EH (cell line): ENCODE results near the gene ABHD14A.

Experiments used
- DNase-seq: peaks from one replicate; pipeline ENCODE4 v3.0.0-alpha.2; 2015; ENCODE audit warnings: low read depth

ABHD14A gene

DNA sequence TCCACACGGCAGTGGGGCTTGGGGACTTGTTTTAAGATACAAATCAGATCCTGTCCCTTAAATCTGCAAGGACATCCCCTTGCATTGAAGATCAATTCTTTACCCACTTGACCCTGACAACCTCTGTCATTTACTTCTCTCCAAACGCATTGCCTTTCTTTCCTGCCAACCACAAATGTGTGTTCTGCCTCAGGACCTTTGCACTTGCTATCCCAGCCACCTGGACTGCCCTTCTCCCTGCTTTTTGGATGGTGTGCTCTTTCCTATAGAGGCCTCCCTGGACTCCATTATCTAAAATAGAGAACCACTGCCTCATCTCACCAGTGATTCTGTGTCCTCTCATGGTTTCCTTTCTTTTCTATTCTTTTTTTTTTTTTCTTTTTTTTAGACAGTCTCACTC lies 22.3 kb downstream of the ABHD14A start:
- DNase-seq, result no peak

DNA sequence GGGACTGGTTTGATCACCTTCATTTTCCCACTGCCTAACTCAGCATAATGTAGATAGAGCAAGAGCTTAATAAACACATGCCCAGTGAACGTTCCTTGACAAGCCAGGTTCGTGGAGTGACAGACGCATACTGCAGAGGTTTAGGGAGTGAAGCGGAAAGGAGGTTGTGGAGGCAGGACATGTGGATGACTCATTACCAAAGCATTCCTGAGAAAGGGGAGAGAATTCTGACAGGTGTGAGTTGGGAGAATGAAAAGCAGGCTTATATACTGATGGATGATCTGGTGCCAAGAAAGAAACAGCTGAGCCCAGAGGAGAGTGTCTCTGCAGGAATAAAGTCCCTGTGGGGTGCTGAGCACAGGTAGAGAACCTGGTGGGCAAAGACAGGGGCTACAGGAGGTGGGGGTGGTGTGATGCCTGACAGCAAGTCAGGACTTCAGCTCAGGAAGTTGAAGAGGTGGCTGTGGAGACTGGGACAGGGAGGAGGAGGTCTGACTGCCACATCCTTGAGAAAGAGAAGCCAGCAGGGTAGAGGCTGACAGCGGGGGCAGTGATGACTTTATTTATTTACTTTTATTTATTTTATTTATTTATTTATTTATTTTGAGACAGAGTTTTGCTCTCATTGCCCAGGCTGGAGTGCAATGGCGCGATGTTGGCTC lies 23.2 kb downstream of the ABHD14A start:
- no peak for DNase-seq

DNA sequence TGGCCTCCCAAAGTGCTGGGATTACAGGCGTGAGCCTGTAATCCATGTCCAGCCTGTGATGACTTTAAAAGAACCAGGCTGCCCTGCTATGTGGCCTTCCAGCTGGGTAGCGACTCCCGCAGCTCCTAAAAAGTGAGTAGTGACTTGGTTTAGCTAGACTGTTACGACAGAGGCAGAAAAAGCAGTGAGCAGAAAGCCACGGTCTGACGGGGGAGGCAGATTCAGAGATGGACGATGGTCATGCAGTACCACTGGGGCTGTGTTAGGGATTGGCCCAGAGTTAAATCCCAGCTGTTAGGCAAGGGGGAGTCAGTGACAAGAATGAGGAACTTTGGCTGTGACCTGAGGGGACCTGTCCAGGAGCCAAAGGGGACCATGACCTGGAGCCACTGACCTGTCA lies 23.9 kb downstream of the ABHD14A start:
- DNase-seq, result no peak

DNA sequence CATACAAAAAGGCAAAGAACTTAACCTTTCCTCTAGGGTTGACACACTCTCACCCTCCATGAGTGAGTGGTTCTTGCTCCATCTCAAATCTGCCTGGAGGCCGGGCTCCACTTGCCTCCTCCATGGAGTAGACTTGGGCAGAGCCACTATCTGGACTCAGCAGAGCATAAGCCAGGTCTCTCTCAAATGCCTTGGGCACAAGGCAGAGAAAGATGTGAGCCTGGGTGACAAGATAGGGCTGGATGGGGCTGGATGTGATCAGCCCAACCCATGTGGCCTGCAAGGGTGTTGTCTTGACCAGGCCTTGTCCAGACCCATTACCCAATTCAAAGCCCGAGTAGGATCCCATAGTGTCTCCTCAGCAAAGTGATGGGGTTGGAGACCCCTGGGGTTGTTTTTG lies 25.0 kb downstream of the ABHD14A start:
- DNase-seq, result no peak

DNA sequence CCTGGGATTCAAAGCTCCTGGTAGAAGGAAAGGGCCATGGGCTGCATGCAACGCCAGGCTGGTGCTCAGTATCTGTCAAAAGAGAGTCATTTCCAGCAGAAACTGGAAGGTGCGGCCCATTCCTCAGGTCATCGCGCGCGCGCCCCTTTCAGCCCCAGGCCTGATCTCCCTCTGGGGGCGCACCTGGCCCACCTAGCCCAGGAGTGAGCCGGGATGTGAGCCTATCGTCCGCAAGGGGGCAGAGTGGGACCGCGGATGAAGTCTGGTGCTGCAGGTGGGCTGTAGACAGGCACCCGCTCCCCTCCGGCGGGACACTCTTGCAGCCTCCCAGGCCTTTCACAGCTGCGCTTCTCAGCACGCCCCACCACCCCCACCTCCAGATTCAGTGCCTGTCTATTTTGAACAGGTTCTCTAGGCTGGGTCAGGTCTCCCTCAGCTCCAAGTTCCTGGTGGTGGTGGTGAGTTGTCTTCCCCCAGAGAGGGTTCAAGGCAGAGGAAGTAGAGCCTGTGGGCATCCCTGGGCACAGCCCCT lies 26.6 kb downstream of the ABHD14A start:
- peak; percentile 69 for DNase-seq

DNA sequence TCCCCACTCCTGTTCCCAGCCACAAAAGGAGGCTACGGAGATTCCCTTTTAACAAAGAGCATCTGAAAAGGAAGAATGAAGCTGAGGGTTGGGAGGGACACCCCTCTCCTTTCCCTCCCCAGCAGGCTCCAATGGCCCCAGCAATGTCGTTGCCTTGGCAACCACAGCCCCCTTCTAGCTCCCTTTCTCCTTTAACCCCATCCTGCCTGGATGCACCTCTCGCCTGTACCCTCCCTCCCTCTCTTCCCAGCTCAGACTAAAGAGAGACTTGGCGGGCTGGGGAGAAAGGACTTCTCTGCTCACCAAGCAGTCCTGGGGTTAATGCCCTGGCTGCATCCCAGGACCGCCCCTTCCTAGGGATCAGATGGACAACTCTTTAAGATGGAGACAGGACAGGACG lies 27.9 kb downstream of the ABHD14A start:
- no peak for DNase-seq

DNA sequence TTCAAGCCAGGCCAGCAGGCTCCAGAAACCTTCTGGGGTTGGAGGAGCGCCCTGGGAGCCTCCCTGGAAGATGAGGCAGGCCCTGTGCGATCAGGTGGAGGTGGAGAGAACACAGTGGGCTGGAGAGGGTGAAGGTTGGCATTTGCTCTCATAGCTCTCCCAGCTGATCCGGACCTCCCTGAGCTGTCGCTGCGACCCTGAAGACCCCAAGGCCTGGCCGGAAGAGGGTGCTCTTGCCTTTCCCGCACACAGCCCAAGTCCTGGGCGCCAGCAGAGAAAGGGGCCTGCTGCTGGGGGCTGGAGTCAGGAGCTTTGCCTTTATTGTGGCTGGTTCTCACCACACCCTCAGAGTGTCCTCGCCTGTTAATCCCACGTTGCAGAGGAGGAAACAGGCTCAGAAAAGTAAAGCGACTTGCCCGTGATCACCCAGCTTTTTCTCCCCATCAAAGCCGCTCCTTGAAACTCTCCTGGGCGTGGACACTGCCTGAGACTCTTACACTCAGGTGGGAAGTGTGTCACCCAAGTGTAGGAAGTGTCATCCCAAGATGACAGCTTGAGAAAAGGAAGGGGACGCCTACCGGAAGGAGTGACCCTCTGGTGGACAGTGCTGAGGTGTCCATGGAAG lies 29.4 kb downstream of the ABHD14A start:
- peak; percentile 70 for DNase-seq

DNA sequence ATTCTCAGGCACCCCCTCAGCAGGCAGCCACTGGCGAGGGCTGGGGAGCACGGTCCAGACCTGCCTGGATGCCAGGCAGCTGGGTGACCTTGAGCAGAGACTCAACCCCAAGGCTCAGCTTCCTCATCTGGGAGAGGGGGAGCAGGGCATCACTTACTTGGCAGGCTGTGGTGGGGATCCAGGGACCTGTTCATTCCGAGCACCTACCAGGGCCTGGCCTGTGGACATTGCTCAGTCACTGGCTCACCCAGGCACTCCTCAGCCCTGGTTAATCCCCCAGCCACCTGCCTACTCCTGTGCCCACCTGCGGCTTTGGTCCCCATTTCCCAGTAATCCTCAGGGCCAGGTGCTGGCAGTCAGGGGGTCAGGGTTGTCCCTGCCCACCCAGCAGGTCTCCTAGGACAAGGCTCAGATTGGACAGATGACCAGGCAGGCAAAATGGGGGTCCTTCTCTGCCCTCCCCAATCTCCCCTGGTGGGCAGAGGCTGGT lies 30.1 kb downstream of the ABHD14A start:
- DNase-seq, result no peak

DNA sequence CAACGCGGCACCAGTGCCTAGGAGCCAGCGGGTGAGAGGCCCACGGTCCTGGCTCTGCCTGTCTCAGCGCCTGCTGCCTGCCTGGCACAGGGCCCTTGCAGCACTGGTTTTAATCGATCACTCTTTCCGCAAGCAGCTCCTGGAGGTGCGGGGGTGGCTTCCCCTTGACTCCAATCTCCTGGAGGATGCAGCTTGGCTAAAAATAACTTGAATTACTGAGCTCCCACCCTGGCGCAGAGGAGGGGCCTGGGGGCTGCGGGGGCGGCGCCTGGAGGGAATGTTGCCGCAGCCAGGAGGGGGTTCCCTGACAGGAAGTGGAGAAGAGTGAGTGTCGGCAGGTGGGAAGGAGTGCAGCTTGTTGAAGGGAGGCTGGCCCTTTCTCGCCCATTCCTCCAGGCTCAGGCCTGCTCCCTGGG lies 30.7 kb downstream of the ABHD14A start:
- DNase-seq, result peak; percentile 66

DNA sequence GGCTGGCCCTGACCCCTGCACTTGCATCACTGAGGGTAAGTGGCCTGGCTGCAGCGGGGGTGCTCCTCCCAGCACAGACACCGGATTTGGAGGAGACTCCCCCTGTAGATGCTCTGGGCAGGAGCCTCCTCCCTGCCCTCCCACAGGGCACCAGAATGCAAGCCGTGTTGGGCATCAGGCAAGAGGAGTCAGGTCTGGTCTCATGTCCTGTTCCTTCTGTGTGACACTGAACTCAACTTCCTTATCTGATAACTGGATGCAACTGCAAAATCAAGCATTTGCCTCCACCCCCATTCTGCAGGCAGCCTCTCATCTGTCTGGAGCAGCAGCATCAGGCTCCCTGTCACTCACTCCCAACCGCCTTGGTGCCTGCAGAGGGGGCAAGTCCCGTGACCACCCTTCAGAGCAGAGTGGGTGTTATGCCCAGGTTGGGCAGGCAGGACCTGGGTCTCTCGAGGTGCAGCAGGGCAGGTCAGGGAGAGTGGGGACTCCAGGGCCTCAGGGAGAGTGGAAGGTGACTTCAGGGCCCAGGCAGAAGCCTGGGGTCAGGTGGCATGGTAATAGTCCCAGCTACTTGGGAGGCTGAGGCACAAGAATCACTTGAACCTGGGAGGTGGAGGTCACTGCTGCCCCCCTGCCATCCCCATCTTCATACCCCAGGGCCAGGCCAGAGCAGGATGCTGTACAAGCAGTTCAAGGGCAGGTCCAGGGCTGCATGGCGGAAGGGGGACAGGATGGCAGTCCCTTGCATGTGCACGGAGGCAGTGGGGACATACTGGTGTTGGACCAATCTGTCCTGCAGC lies 31.4 kb downstream of the ABHD14A start:
- peak; percentile 33 for DNase-seq

DNA sequence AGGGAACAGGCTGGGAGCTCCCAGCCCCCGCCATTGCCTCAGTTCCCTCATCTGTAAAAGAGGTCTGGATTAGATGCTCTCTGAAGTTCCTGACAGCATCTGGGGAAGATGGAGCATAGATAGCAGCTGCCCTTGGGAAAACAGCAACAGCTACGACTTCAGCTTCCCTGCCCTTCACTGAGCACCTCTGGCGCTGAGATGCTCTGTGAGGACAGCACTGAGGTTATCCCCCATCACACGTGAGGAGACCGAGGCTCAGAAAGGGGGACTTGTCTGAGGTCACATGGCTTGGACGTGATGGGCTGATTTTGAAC lies 31.9 kb downstream of the ABHD14A start:
- DNase-seq, result no peak

DNA sequence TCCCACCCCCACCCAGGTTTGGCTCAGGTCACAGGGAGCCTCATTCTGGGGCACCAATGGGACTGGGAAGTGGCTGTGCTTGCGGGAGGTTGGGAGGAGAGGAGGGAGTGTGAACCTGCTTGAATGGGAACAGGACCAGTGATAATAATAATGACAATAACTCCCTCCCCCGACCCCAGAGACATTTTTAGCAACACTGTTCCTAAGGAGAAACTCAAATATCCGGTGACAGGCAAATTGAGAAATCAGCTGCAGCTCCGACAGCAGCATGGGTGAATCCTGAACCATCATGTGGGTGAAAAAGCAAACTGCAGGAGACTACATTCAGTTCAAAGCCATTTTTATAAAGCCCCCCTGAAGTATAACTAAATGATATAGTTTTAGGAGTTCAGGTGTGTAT lies 32.4 kb downstream of the ABHD14A start:
- no peak for DNase-seq

DNA sequence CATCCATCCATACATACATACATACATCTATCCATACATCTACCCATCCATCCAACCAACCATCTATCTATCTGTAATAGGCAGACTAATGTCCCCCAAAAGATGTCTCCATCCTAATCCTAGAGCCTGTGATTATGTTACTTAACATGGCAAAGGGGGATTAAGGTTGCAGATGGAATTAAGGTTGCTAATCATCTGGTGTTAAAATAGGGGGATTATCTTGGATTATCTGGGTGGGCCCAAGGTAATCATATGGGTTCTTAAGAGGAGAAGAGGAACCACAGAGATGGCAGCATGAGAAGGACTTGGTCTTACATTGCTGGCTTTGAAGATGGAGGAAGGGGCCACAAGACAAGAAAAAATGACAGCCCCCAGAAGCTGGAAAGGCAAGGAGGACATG lies 35.6 kb downstream of the ABHD14A start:
- DNase-seq, result no peak

DNA sequence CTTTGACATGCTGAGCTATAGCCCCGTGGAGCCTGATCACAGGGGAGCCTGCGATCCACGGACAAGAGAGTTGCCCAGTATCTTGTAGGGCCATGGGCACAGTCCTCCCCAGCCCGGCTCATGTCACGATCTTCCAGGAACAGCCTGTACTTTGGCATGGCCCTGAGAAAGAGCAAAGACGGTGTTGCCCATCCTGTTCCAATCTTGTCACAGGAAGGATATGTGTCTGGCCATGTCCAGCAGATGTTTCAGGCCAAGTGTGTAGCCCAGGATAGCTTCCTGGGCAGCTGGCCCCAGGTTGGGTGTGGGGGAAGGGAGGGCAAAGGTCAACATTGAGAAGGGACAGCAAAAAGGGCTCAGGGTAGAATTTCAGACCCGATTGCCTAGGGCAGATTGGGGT lies 37.8 kb downstream of the ABHD14A start:
- no peak for DNase-seq

DNA sequence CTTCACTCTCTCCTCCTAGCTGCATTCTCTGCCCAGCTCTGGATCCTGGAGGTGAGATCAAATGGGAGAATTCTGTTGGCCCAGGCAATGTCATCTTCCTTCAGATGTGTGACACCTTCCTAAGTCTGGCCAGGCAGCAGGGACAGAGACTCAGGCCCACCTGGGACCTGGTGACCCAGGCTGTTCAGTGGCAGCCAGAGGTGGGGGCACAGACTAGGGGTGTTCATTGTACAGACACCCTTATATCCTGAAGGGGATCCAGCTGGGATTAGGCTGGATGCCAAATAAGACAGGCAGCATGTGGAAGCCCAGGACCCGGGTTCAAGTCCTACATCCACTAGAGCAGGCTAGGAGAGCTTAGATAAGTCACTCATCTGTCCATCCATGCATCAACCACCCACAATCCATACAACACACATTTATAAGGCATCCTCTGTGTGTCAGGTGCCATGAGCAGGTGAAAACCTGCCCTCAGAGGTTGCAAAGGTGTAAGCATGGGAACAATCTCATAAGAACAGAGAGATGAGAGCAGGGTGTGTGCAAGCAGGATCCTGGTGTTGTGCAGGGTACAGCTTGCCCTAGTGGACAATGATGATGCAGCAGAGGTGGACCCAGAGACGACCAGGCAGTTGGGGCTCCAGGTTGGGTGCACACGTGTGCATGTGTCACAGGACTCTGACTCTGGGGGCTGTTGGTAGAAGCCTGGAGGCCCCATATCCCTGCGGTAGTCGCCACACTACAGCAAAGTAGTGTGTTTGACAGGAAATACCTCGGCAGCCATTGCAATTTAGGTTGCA lies 39.1 kb downstream of the ABHD14A start:
- DNase-seq, result no peak

DNA sequence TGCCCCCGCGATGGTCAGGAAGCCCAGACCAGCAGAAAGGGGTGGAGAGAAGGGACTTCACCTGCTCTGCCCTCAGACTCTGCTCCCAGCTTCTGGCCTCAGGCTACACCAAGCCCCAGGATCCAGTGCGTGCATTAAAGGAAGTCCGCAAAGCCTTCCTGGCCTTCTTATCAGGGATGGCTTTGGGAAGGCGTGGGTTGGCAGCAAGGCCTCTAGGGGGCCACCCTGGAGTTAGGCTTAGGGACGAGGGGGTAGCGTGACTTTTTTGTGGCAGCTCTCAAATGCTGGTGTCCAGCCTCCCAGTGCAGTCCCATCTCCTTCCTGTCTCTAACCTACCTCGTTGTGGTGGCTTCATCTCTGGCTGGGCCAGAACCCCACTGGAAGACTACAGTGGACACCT lies 39.7 kb downstream of the ABHD14A start:
- peak; percentile 42 for DNase-seq

DNA sequence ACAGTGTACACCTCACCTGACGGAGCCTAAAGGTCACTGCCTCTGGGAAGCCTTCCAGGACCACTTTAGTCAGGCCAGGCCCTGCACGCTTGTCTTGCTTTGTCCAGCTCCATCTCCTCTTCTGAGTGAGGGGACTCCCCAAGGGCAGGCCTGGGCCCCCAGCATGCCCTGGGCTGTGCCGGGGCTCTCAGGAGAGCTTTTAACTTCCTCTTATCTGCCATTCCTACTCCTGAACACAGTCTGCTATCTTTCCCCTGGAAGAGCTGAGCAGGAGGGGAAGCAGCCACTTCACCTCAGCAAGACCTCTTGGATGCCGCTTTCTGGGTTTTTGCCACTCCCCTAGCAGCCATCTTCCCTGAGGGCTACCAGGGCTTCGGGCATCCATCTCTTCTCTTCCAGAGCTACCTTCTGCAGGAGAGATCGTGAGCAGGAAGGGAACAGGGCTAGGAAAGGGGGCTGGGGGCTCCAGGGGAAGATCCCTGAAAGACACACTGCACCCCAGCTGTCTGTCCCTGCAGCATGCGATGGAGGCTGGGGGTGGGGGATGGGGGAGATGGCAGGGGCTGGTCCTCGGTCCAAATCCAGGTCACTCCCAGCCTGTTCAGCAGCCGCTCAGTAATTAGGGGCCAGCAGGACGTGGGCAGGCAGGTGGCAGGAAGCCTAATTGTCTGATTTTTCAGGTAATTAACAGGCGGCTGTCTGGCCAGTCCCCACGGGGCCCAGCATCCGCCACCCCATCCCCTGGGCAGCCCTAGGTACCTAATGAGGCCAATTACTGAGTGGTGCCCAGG lies 40.8 kb downstream of the ABHD14A start:
- no peak for DNase-seq

DNA sequence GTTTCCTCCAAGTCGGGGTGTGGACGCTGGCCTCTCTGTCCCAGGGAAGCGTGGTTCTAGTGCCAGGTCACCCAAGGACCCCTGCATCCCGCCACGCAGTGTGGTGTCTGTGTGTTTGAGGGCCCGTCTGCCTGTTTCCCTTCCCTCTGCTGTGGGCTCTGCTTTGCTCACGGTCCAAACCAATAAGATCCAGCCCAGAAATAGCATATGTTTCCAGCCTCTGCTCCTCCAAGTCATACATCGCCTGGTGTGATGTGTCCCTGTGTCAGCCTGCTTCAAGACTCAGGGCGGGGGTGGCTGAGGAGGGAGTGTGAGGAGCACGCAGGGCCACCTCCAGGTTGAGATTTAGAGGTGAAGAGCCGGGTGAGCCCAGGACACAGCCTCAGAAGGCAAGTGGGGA lies 42.7 kb downstream of the ABHD14A start:
- no peak for DNase-seq

DNA sequence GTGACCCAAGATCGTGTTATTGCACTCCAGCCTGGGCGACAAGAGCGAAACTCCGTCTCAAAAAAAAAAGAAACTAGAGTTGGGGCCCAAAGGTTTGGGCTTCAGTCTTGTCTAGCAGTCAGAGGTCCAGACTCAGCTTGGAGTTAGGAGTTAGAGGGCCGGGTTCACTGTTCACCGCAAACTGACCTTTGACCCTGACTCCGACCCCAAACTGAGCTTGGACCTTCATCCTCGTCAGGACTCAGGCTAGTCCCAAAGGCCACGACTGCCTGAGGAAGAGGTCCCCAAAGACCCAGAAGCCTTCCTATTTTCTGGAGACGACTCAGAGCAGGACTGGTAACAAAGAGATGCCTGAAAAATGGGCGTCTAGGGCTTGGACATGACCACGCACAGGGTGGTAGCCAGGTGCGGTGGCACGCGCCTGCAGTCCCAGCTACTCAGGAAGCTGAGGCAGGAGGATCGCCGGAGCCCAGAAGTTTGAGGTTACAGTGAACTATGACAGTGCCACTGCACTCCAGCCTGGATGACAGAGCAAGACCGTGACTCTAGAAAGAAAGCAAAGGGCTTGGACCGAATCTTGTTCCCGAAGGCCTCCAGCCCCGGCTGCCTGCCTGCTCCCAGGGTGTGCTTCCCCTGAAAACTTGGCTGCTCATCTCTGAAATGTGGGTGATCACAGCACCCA lies 43.6 kb downstream of the ABHD14A start:
- no peak for DNase-seq

DNA sequence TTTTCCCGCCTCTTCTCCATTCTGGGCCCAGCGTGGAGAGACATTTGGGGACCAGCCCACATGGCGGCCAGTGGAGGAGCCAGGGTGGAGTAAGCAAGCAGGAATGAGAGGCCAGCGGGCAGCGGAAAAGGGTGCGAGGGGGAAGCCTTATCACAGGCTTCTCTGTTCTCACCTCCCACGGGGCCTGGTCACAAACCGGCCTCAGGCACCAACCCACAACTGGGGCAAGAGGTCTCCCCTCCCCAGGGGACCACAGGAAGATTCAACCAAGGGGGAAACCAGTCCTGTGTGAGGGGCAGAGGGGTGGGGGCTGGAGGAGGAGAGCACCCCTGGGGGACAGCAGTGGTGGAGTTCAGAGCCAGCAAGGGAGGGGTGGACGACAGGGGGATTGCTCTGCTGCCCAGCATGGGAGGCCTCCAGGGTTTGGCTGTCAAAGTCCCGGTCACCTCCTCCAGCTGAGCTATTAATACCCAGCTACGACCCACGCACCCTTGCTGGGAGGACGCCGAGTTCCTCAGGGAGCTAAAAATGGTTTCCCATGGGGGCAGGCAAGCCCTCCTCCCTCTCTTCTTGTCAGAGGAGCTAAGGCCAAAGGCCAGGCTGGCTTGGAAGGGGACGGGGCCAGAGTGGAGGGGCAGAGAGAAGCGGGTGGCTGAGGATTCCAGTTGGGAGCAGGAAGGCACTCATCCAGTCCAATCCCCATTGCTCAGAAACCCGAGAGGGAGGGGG lies 44.7 kb downstream of the ABHD14A start:
- DNase-seq, result peak; percentile 19
